HG02970 (cell line): Measurements from ENCODE around the gene UBQLN4.
"Not testable (repeated sequence)": the region's sequence is repeated elsewhere in the genome, so short reads cannot be mapped to it uniquely, and the experiment has no call there.

Experiments used
- ATAC-seq: cut with Tn5 transposase; IDR thresholded peaks from one replicate; pipeline ENCODE4 v1.9.1; 2021; ENCODE audit warnings: mild to moderate bottlenecking, moderate library complexity, moderate number of reproducible peaks; ENCODE audit not compliant: unreplicated experiment, low FRiP score

UBQLN4 gene

DNA sequence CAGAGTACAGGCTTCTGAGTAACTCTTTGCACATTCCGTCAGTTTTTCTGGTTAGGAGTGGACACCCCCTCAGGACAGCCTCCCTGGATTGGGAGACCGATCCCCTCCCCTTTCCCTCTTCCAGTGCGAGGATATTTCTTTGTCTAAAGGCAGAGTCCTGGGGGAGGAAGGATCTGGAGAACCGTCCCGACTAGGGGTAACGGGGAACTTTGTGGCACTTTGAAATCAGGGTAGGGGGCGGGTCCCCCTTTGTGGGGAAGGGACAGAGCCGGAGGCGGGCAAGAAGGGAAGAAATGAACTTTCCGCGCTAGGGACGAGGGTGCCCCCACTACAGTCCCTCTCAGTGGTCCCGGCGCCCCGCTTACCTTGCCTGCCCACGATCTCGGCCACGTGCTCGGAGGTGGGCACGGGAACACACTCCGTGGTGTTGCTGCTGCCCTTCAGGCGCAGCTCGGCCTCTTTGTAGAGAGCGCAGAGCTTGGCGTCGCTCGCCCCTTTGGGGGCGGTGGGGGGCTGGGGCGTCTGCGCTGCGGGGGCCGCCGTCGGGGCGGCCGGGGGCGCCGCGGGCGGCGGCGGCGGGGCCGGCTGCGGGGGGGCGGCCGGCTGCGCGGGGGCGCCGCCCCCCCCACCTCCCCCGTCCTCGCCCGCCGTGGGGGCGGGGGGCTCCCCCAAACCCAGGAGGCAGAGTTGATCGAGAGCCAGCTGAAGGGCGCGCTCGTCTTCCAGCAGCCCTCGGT lies 27.8 kb upstream of the UBQLN4 start:
- ATAC-seq, result no peak

DNA sequence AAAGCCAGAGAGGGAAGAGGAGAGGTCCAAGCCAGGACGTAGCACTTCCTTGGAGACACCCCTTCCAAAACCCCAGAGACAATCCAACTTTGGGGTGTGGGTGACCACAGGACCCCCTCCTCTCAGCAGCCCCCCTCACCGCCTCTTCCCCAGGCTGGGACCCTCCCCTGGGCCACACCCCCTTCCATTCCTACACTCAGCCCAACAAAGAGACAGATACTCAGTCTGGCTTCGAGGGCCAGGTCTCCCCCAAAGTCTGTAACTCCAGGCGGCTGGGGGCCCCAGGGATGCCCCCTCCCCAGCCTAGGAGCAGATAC lies 27.2 kb upstream of the UBQLN4 start:
- no peak for ATAC-seq

DNA sequence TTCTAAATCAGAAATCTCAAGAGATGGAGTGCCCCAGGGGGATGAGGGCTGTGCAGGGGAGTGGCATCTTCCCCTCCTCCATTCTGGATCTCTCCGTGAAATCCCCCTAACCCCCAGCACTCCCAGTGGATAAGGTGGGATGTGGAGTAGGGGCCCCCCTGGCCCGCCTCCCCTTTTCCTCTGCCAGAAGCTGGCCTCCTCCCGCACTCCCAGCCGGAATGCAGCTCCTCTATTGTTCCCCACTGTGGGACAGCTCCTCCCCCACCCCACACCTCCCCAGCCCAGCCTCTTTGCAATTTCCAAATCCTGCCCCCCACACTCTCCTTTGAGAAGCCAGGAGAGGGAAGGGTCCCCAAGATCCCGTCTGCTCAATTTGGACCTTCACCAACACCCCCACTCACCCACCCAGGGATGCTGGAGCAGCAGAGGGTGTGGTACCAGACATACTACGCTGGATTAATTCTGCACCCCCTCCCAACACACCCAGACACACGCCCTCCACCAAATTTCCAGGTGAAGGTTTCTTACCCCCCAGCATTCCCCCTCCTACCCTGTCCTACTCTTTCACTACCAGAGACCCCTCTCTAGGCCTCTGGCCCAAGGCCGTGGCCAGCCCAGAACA lies 26.8 kb upstream of the UBQLN4 start:
- ATAC-seq, result no peak

DNA sequence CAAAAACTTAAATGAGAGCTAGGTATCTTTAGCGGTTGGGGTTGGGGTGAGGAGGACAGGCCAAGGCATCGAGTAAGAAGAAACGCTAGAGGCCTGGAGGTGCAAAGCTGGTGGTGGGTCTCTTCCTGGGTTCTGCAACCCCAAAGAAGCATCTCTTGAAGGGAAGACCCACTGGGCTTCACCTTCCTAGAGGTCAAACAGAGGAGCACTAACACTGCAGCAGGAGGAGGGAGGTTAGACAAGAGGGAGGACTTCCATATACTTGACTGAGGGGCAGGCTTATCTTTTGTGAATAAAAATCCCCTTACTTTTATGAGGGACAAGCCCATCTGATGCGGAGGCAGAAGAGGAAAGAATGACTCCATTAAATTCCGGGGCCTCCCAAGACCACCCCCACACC lies 26.2 kb upstream of the UBQLN4 start:
- no peak for ATAC-seq

DNA sequence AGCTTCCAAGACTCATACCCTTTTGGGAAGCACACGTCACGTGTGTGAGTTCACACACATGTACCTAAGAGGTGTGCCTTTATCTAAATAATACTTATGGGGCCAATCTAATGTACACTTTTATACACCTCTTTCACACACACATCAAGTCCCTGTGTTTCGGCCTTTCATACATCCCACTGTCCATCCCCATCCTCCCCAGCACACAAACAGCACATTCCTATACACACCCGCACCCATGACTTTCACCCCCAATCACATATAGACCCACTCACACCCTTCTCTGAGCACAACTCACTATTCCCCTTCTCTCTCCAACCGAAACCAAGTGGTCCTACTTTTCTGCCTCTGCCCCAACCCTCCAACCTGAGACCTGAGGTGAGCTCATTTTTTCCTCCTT lies 25.1 kb upstream of the UBQLN4 start:
- ATAC-seq, result no peak

DNA sequence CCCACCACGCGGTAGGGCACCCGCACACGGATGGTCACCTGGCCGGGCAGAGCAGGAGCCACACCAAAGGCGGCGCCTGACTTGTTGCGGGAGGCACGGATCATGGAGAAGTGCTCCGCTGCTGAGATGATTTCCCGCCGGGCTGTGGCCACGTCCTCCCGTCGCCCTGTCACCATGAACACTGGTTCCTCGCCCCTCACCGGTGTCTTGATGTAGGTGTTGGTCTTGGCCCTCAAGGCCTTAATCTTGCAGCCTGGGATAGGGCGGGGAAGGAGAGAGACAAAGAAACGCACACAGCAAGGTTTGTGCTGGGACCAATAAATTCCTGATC lies 23.8 kb upstream of the UBQLN4 start:
- no peak for ATAC-seq

DNA sequence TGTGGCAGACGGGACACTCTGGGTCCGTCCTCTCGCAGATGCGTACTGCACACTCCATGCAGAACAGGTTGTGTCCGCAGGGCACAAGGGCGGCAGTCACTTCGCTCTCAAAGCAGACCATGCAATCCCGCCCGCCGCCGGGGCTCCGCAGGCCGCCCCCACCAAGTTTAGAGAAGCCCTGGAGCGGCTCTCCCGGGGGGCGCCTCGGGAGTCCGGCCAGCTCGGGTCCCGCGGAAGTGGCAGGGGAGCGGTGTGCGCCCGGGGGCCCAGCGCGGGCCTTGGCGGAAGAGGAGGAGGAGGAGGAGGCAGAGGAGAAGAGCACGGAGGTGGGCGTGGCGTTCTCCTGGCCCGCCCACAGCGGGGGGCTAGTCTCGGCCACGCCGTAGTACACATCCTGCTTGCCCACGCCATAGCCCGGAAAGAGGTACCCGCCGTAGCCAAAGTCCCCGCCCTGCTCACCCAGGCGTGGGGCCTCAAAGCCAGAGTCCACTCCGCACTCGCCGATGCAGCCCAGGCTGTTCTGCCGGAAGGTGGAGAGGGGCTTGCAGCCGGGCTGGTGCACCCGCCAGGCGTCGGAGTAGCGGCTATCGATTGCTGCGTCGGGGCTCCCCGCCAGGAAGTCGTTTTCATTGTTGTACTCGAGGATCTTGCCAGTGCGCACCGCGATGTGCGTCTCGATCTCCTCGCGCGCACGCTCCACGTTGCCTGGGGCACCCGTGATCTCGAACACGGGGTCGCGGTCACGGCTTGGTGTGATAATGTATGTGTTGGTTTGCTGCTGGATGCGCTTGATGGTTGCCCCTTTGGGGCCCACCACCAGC lies 23.2 kb upstream of the UBQLN4 start:
- no peak for ATAC-seq

DNA sequence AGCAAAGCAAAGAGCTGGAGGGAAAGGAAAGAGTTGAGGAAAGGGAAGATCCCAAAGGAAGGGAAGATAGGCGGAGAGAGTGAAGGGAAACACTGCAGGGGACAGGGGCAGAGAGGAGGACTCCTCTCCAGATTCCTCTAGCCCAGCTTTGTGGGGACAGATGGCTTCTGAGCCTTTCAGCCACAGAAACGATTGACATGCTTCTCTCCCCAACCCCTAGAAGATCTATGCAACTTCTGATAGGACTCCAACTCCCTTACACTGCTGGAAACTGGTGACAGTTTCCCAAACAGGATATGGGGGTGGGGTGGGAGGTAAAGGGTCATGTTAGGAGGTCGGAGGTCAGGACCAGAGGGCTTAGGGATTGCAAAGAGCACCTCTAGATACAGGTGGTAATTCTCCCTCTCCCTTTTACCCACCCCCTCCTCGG lies 22.2 kb upstream of the UBQLN4 start:
- ATAC-seq, result no peak

DNA sequence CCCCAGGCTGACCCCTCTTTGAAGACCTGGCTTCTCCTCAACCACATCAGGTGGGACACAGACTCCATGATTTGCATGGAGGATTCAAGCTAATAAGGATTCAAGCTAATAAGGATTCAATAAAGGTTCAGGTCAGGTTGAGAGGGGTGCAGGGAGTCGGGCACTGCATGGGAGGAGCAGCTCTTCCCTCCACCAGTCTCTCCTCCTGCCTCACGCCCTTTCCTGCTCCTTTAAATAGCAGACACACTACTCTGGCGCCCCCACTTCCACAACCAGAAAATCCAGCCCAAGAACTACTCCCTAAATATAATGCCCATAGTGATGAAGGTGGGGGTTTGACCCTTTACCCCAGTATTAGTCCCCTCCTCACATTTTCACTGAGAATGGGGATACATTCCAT lies 21.6 kb upstream of the UBQLN4 start:
- no peak for ATAC-seq

DNA sequence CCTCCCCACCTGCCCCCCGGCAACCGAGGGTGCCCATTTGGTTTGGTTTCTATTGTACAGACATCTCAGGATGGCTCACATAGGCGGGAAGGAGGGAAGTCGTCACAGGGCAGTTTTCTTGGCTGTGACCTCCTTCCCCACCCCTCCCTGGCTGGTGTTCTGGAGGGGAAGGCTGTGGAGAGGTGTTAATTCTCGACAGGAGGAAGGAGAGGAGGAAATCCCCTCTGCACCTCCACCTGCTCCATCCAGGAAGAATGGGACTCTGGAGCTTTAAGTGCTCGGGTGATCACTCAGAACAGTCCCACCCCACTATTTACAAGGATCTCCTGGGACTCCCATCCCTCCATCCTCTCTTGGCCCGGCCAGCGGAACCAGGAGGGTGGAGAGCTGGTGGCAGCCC lies 21.1 kb upstream of the UBQLN4 start:
- ATAC-seq, result no peak

DNA sequence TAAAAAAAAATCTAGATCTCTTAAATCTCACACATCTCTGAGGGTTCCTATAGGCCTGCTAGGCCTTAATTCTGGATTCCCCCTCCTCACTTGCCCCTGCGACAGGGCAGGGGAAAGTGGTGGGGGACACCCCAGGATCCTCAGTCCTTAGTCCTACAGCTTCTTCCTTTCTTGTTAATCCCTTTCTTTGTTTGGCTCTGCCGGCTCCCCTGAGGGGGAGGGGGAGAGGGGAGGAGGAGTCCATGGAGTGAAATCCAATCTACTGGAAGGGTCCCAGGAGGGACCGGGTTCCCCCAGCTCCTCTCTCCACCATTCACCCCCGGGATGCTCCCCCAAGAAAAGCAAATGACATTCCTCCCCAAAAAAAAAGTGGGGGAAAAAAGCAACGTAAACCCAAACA lies 20.1 kb upstream of the UBQLN4 start:
- no peak for ATAC-seq

DNA sequence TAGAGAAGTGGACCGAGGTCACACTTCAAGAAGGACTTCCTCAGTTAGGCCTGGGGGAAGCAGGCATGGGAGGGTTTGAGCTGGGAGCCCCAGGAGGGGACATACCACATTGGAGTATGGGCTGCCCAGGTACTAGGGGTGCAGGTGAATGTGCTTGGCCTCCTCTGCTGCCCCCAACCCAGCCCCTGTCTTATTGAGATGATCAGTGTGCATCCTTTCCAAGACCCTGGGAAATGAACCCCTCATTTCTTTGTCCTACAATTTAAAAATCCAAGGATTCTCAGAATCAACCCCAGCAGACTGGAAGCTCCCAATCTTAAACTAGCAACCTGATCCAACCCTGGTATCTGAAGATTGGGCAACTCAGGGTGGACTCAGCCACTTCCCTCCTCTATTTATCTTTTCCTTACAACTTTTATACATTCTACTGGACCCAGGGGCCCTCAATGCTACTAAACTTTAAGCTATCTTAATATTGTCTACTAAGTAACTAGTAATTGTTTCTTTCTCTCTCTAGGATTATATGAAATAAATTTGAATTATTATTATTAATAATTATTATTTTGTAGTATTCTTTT lies 19.6 kb upstream of the UBQLN4 start:
- ATAC-seq, result no peak

DNA sequence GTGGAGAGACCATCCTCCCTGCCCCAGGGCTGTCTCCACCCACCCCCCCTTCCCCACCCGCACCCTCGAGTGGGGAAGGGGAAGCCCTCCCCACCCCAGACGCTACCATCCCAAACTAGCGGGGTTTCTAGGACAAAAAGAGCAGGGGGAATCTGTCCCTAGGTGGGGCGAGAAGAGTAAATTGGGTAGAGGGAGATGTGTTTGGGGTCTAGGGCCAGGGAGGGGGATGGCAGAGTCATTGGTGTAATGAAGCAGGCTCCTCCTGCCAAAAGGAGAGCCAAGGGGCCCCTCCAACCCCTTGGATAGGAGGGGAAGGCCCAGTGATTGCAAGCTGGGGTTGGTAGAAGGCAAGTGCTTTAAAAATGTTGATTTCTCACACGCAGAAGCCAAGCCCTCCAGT lies 18.7 kb upstream of the UBQLN4 start:
- no peak for ATAC-seq

DNA sequence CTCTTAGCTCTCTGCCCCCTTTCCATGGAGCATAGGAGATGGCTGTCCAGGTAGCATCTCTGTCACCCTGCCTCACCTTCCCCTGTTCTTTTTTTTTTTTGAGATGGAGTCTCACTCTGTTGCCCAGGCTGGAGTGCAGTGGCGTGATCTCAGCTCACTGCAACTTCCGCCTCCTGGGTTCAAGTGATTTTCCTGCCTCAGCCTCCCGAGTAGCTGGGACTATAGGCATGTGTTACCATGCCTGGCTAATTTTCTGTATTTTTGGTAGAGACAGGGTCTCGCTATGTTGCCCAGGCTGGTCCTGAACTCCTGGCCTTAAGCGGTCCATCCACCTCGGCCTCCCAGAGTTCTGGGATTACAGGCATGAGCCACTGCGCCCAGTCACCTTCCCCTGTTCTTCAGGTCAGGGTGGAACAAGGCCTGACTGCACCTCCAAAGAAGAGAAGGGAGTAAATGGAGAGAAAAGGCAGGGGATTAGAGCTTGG lies 17.8 kb upstream of the UBQLN4 start:
- ATAC-seq, result not testable (repeated sequence)

DNA sequence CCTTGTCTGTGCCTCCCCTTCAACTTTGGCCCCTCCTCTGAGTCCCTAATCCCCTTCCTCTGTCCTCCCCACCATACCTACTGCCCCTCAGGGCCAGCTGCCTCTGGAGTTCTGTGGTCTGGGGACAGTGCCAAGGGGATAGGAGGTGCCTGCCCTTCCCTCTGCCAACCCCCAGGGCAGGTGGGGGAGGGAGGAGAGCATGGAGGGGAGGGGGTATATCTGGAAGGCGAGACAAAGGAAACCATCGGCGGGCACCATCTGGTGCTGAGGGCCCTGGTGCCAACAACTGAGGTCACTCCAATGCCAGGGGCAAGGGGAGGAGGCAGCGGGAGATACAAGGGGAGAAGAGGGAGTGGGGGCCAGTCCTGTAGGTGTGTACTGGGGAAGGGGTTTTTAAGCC lies 16.9 kb upstream of the UBQLN4 start:
- no peak for ATAC-seq

DNA sequence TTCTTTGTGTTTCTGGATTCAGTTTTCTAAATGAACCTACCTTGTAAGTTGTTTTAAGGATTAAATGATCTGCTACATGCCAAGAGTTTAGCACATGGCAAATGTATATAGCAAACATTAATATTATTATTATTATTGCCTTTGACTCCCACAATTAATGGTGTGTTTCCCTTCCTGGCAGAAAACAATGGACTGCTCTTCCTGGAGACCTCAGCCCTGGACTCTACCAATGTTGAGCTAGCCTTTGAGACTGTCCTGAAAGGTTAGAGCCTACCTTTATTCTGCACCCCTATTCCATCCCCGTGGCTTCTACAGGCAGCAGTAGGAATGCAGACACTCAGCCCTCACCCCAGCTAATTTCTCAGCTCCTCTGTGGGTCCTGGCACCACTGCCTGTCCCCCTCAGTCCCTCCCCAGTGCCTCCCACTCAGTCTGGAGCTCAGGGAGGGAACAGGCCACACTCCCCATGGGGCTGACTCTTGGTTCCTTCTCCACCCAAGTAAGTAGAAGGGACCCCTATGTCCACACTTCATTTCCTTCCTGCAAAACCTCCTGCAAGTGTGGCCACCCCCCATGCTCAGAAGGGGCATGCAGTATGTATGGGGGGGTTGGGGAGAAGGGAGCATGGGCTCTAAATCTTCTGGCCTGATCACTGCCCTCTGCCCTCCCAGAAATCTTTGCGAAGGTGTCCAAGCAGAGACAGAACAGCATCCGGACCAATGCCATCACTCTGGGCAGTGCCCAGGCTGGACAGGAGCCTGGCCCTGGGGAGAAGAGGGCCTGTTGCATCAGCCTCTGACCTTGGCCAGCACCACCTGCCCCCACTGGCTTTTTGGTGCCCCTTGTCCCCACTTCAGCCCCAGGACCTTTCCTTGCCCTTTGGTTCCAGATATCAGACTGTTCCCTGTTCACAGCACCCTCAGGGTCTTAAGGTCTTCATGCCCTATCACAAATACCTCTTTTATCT lies 16.2 kb upstream of the UBQLN4 start:
- no peak for ATAC-seq

DNA sequence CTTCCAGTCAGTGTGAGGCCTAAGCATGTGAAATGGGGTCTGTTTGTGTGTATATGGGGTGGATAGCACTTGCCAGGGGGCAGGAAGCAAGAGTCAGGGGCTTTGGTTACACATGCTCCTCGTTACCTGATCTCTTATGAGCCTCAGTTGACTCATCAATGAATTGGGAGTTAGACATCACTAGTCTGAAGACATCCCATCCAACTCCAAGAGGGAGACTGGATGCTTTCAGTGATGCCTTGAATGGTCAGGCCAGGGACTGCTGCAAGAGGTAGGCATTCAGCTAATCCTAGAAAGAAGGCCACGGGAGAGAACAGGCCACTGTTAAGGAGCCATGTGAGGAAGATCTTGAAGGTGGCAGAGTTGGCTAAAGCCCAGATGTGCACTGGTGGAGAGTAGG lies 13.7 kb upstream of the UBQLN4 start:
- ATAC-seq, result no peak

DNA sequence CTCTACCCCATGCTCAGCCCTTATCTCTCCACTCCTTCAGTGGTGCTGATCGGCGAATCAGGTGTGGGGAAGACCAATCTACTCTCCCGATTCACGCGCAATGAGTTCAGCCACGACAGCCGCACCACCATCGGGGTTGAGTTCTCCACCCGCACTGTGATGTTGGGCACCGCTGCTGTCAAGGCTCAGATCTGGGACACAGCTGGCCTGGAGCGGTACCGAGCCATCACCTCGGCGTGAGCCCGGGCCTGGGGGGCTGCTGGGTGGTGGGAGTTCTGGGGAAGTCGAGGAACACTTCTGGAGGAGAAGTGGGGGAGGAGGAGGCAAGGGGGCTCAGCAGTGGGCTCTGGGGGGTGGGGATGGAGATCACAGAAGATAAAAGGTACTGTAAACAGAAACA lies 12.3 kb upstream of the UBQLN4 start:
- ATAC-seq, result no peak

DNA sequence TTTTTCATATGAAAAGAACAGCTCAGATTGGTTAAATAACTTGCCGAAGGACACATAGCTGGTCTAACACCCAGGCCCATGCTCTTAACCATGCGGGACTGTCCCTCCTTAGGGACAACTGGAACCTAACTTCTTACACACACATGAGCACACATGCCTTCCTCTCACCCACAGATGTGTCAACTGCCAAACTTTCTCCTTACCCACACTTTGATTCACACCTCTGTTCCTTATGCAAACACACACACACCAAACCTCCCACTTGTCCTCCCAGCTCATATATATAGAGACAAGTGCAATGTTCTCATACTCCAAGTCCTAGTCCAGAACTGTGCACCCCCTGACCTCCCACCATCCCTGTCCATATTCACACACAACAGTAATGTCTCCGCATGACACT lies 11.6 kb upstream of the UBQLN4 start:
- ATAC-seq, result no peak

DNA sequence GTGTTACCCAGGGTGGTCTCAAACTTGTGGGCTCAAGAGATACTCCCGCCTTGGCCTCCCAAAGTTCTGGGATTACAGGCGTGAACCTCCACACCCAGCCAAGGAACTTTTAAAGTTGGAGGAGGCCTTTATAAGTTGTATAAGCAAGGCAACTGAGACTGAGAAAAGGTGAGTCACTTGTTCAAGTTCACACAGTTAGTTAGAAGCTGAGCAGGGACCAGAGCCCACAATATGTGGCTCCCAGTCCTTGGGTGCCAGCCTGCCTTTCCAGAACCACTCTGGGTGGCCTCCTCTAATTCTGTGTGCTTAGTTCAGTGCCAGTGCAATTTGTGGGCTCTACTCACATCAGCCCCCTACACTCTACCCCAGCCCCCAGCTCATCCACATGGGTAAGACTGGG lies 11.0 kb upstream of the UBQLN4 start:
- no peak for ATAC-seq

DNA sequence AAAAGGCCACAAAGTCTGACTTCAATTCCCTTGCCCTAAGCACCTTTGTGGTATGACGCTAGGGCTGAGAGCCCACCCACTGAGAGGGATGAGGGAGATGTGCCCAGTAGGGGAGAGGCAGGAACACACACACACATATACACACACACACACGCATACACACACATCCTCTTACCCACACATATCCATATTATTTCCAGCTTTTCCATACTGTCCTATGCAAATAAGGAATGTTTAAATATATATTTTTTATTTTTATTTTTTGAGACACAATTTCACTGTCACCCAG lies 10.3 kb upstream of the UBQLN4 start:
- no peak for ATAC-seq
